ENCODE data around the gene SMPDL3A. TPM values are rescaled to one million over a fixed set of nuclear protein-coding genes. Genes with fewer than 3 reads are reported as not detected.

The SMPDL3A gene
- total and polyA plus RNA-seq, 2 of the 13 experiments (the other 11 are each of a cell fraction or from before 2014, with no cell fraction given) = 7.8 to 17.3 TPM

DNA sequence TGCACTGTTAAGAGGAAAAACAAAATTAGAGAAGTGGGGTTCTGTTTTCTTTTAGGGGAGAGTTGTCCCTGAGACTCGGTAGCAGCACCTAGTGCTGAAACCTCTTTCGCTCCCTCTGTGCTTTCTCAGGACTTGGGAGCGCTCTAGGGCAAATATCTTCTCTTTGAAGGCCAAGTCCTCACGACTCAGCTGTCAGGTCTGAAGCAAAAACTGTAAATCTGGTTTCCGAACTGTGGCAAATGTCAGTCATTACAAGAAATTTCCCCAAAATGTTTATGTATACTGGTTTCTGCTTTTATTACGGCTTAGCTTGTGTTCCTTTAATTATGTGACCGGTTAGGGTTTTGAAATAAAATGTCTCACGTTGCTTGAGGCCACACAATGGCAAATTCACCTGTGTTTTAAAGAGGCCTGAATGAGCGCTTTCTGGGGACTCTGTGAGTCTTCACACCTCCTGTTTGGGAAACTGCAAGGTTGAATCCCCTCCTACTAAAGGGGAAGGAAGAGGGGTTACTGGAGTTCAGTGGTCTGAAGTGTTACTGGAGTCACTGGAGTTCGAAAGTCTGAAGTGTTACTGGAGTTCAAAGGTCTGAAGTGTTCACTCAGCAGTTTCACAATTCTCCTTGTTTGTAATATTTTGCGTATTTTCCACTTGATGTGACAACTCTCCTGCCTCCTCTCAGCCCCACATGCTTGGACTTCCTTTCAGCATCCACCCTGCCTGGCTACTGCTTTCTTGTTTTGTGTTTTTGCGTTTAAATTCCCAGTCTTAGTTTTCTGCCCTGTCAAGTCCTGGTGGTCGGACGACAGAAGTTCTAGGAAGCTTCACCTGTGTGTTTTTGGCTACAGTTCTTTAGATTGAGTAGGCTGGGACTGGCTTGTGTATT, 1.6 kb downstream of the SMPDL3A start (continued):
- TF ChIP-seq, protein P1, sequence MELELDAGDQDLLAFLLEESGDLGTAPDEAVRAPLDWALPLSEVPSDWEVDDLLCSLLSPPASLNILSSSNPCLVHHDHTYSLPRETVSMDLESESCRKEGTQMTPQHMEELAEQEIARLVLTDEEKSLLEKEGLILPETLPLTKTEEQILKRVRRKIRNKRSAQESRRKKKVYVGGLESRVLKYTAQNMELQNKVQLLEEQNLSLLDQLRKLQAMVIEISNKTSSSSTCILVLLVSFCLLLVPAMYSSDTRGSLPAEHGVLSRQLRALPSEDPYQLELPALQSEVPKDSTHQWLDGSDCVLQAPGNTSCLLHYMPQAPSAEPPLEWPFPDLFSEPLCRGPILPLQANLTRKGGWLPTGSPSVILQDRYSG (CRISPR knock-in tag; IDR thresholded peaks at IDR 0.05) = no peak
- TF ChIP-seq KLF13 (CRISPR knock-in tag; IDR thresholded peaks at IDR 0.05) = no peak
- no peak for TF ChIP-seq ZNF3 (CRISPR knock-in tag; IDR thresholded peaks at IDR 0.05)
- no peak for TF ChIP-seq ARHGAP35 (CRISPR knock-in tag; IDR thresholded peaks at IDR 0.05; ENCODE audit: borderline replicate concordance)
- TF ChIP-seq, protein P2, sequence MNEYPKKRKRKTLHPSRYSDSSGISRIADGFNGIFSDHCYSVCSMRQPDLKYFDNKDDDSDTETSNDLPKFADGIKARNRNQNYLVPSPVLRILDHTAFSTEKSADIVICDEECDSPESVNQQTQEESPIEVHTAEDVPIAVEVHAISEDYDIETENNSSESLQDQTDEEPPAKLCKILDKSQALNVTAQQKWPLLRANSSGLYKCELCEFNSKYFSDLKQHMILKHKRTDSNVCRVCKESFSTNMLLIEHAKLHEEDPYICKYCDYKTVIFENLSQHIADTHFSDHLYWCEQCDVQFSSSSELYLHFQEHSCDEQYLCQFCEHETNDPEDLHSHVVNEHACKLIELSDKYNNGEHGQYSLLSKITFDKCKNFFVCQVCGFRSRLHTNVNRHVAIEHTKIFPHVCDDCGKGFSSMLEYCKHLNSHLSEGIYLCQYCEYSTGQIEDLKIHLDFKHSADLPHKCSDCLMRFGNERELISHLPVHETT (CRISPR knock-in tag; conservative IDR thresholded peaks at IDR 0.05) = no peak
- no peak for TF ChIP-seq RELA (CRISPR knock-in tag; IDR thresholded peaks at IDR 0.05)
- no peak for TF ChIP-seq EEA1 (CRISPR knock-in tag; IDR thresholded peaks at IDR 0.05; ENCODE audit: borderline replicate concordance)
- no peak; the same call in 1 of the 2 replicates for TF ChIP-seq ZNF335 (CRISPR knock-in tag; IDR thresholded peaks at IDR 0.05)
- TF ChIP-seq NFIB (CRISPR knock-in tag; IDR thresholded peaks at IDR 0.05; ENCODE audit: borderline replicate concordance) = no peak
- TF ChIP-seq NFE2L2 (IDR thresholded peaks at IDR 0.05; ENCODE audit: low read length) = no peak
- no peak; the same call in 1 of the 2 replicates for TF ChIP-seq ZNF816 (CRISPR knock-in tag; IDR thresholded peaks at IDR 0.05; ENCODE audit: borderline replicate concordance)
- TF ChIP-seq YEATS4 (CRISPR knock-in tag; IDR thresholded peaks at IDR 0.05; ENCODE audit: borderline replicate concordance) = no peak; the same call in 1 of the 2 replicates
- TF ChIP-seq TBX3 (IDR thresholded peaks at IDR 0.05; ENCODE audit: borderline replicate concordance) = peak; percentile 86; the same call in 1 of the 2 replicates
- TF ChIP-seq ZNF644 (CRISPR knock-in tag; IDR thresholded peaks at IDR 0.05; ENCODE audit: low read depth) = peak; percentile 56; the same call in 1 of the 2 replicates
- TF ChIP-seq SRY (CRISPR knock-in tag; IDR thresholded peaks at IDR 0.05) = no peak
- TF ChIP-seq POGZ (CRISPR knock-in tag; IDR thresholded peaks at IDR 0.05) = no peak; the same call in 1 of the 2 replicates
- TF ChIP-seq ZNF138 (CRISPR knock-in tag; IDR thresholded peaks at IDR 0.05; ENCODE audit: low read depth) = no peak
- no peak for TF ChIP-seq ZBTB43 (CRISPR knock-in tag; conservative IDR thresholded peaks at IDR 0.05)
- no peak for TF ChIP-seq AGO2 (optimal IDR thresholded peaks at IDR 0.05; ENCODE audit: low read depth, low read length)
- TF ChIP-seq HOXA5 (CRISPR knock-in tag; IDR thresholded peaks at IDR 0.05) = no peak; the same call in 1 of the 2 replicates
- TF ChIP-seq ZBTB4 (CRISPR knock-in tag; IDR thresholded peaks at IDR 0.05; ENCODE audit: borderline replicate concordance) = no peak
- TF ChIP-seq RARG (CRISPR knock-in tag; IDR thresholded peaks at IDR 0.05; ENCODE audit: low read depth) = no peak
